GM18873 (cell line): ENCODE measurements around the gene KIF6.
"Not testable (repeated sequence)": the region's sequence is repeated elsewhere in the genome, so short reads cannot be mapped to it uniquely, and the experiment has no call there.

Experiments used
- ATAC-seq: cut with Tn5 transposase; IDR thresholded peaks from one replicate; pipeline ENCODE4 v1.9.1; 2021; ENCODE audit warnings: mild to moderate bottlenecking, moderate library complexity, moderate number of reproducible peaks; ENCODE audit not compliant: unreplicated experiment, low FRiP score

KIF6 gene

DNA sequence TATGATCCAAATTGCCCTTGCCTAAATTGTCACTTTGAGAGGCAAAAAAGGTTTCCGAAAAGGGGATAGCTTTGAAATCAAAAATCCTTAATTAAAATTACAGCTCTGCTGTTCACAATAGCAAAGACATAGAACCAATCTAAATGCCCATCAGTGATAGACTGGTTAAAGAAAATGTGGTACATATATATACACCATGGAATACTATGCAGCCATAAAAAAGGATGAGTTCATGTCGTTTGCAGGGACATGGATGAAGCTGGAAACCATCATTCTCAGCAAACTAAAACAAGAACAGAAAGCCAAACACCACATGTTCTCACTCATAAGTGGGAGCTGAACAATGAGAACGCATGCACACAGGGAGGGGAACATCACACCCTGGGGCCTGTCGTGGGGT lies 1.9 kb downstream of the KIF6 start:
- not testable (repeated sequence) for ATAC-seq

DNA sequence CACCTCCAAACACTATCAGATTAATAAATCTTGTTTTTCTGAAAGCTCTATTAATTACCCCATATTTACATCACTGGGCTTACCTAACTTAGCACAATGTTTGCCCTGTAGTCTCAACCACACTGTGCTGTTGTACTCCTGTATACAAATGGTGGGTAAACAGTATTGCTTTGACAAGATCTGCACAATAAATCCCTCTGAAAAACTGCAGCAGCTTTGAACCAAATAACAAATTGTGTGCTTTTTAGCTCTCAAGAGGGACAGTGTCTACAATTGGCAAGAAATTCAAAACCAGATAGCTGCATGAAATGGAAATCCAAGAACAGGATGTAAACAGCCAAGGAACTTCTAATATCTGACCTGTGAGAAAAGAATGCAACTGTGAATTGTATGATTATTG lies 10.4 kb downstream of the KIF6 start:
- no peak for ATAC-seq

DNA sequence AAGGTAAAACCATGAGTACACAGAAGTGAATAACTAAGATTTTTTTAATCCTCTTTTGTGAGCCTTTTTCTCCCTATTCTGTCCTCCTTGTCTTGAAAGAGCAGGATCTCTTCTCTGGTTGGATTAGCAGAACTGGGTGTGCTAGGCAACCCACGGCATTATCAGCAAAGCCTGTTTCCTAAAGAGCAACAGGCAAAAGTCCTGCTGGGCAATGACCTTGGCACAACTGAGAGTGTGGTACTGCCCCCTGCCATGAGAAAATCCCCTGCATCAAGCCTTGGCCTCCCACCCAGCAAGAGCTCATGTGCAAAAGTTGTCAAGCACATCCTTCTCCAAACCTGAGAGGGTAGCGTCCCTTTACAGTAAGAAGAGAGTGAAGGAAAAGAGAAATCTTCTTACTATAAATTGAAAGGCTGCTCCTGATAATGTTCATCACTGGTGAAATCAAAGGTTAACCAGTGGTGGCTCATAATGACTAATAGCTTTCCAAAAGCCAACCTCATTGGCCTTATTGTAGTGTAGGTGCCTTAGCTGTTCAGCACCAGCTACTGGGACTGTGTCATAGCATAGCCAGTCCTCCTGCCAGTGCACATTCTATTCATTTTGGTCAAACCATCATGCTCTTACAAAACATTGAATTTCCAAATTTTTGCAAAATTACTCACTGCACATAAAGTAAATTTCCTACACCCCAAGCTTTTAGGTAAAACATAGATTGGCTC lies 17.1 kb downstream of the KIF6 start:
- no peak for ATAC-seq

DNA sequence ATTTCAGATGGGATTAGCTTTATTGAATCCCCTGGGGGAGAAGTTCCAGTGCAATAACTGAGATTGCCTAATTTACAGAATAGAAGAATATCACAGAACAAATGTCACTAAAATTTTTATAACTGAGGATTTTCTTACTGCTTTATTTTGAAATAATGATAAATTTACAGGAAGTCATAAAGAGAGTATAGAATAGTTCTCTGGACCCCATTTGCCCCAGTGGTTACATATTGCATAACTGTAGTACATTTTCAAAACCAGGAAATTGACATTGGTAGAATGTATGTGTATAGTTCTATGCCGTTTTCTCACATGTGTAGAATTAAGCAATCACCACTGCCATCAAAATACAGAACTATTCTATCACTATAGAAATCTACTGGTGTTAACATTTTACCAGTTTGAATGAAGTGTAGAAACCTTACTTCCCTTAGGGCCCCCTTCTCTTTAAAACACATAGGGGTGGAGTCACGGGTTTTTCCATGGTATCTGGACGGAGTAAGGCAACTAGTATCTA lies 18.3 kb downstream of the KIF6 start:
- ATAC-seq: no peak

DNA sequence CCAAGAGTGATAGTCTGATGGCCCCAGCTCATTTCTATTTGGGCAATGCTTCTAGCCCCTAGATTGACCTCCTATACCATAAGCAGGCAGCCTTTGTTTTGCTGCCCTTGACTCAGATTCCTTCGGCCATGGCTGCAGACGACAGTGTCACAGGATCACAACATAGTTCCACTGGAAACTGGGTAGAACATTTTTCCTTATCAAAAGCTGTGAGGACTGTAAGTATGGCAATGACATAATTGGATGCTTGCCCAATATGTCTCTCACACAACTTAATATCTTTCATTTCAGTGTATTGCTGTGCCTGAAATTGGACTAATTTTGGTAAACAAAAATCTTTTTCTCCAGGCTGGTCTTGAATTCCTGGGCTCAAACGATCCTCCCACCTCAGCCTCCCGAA lies 22.9 kb downstream of the KIF6 start:
- no peak for ATAC-seq

DNA sequence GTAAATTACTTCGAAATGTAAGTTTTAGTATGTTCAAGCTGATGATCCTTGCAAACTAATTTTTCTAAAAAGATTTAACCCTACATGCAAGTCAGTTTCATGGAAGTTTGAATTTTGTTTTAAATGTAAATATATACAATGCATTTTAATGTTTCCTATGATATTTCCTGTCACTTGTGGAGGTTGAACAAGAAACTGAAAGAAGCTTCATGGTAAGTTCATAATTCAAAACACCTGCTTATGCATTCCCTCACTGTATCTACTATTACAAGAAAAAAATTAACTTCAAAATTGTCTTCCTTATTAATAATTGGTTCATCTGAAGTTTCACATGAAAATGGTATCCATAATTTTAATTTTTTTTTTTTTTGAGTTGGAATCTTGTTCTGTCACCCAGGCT lies 24.8 kb downstream of the KIF6 start:
- ATAC-seq: no peak

DNA sequence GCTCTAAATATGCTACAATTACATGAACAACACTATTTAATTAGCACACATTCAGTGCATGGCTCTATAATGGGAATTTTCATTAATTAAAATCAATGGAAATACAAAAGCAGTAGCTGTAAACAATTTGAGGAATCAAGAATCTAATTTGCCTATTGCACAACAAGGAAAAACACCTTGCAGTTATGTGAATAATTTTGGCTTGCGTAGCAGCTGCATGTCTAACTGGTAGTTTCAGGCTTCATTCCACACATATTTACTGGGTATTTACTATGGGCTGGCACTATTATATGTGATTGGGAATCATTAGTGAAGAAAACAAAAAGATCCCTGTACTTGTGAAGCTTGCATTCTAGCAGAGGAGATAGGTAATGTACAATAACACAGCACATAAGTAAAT lies 26.4 kb downstream of the KIF6 start:
- ATAC-seq: no peak

DNA sequence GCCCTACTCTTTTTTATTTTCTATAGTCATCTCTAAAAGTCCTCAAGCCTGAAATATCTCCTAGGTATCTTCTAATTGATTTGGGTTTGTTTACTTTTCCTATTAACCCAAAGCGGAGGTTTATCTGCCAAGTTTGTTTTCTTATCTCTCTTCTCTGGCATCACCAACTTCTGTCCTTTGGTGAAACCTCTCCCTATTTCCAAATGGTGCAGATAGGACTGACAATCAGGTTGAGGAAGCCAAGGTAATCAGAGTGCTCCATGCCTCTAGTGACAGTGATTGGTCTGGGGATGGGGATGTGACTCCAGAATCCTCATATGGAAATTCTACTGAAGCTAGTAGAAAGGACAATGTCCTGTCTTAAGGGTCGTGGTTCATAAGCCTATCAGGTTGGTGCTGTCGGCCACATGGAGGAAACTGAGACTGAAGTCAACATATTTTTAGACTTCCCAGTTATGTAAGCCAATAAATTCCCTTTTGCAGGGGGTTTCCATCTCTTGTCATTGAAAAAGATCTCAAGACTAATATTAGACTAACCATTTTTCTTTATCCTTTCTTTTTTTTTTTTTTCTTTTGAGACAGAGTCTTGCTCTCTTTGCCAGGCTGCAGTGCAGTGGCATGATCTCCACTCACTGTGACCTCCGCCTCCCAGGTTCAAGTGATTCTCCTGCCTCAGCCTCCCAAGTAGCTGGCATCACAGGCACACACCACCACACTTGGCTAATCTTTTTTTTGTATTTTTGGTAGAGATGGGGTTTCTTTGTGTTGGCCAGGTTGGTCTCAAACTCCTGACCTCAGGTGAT lies 28.0 kb downstream of the KIF6 start:
- no peak for ATAC-seq

DNA sequence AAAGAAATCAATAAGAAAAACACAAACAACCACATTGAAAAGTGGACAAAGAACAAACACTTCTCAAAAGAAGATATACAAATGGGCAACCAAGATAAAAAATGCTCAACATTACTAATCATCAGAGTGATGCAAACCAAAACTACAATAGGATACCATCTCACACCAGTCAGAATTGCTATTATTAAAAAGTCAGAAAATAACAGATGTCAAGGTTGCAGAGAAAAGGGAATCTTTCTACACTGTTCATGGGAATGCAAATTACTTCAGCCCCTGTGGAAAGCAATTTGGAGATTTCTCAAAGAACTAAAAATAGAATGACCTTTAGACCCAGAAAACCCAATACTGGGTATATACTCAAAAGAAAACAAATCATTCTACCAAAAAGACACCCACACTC lies 29.8 kb downstream of the KIF6 start:
- ATAC-seq: no peak

DNA sequence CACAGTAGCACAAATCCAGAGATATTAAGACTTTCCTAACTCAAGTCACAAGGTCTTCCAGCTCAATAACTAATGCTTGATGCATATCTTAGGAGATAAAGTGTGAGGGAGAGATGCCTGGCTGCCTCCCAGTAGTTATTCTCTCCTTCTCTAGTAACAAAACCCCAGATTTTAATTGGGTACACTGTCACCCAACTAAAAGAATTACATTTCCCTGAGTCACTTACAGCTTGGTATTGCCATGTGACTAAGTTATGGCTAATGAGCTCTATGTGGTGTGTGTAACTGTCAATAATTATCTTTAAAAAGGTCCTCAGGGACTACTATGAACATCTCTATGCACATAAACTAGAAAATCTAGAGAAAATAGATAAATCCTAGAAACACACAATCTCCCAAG lies 32.0 kb downstream of the KIF6 start:
- no peak for ATAC-seq

DNA sequence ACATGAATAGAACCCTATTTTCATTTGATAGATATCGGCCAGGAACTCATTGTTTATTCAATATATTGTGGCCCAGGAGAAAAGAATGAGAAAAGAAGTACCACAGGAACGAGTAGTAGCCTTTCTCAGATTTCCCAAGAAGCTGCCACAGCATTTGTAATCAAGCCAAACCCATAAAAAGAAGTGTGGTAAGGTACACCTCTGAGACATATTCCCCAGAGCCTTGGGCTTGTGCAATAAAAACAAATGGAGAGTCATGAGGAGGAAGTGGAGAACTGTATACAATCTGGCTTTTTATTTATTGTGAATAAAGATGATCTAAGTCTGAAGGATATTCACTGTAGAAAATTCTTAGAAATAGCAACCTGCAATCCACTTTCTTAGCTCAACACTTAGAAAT lies 36.7 kb downstream of the KIF6 start:
- no peak for ATAC-seq

DNA sequence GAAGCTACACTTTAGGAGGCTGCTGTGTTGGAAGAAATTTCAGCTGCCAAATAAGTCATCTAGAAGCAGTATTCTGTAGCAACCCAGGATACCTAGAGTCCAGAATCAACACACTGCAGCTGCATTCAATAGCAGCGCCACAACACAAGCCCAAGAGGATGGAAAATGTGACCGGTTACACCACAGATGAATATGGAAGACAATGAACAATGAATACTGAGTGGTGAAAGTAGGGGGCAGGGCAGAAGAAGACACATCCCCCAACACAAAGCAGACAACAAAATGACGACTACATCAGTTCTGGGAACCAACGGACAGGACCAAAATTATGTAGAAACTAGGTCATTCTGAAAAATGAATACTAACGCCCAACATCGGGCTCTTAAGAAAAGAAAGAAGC lies 38.2 kb downstream of the KIF6 start:
- no peak for ATAC-seq

DNA sequence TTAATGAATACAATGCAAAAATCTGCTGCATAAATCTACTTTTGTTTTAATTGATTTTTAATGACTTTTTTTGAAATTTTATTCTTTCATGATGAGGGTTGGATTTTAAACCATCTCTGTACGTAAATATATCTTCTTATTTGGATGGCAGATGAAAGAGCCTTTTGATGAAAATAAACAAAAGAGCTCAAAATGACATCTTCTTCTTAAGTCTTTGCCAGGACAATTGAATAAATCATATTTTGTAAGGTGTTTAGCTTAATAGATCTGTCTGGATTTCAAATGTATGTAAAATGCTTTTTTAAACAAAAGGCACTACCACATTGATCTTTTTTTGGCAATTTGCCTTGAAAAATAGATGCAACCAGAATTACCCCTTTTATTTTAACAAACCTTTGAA lies 39.3 kb downstream of the KIF6 start:
- no peak for ATAC-seq

DNA sequence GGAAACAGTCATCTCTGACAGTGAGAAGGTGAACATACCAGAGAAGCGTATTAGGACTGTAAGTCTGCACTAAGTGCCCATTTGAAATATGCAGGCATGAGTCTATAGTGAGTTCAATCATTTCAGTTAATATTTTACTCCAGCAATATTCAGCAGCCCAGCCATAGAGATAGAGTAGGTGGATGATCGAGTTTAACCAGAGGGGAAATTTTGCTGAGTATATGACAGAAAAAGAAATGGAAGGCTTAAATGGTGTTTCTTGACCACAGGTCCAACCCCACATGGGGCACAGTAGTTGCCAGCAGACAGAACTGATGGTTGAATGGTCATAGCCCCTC lies 39.8 kb downstream of the KIF6 start:
- no peak for ATAC-seq

DNA sequence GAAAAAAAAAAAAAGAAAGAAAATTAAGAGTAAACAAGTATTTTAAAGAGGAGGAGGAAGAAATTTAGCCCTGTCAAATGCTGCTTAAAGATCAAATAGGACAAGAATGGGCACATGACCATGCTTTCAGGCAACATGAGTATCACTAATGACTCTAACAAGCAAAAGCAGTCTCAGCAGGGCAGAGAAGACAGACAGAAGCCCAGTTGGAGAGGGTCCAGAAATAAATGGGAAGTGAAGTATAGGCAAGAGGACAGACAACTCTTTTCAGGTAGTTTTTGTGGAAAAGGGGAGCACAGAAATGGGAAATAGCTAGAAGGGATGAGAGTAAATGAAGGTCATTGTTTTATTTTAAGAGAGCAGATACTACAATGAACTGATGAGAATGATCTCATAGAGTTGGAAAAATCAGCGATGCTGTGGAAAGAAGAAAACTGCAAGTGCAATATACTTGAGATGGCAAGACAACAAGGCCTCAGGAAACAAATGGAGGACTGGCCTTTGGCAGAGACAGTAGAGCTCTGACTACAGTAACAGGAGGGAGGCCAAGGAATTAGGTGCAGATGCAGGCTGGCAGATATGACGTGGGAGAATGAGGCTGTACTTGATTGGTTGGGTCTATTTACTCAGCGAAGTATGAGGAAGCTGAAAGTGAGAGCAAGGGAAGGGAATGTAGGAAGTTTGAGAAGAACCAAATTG lies 40.3 kb downstream of the KIF6 start:
- ATAC-seq: no peak

DNA sequence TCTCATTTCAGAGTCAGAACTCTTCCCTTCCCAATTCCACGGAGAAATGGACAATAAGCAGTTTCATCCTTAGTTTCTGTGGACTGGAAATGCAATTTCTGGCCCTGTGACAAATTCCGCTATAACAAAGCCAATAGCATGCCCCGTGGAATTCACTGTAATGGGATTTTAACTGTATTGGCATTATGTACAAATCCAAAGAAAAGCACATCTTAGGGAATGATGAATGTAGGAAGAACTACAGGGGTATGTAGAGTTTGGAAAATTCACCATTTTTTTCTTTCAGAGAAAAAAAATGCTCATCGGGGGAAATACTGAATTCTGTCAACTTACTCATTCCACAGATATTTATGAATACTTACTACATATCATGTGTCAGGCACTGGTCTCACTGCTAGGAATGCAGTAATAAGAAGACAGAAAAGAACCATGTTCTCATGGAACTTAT lies 43.5 kb downstream of the KIF6 start:
- ATAC-seq: no peak

DNA sequence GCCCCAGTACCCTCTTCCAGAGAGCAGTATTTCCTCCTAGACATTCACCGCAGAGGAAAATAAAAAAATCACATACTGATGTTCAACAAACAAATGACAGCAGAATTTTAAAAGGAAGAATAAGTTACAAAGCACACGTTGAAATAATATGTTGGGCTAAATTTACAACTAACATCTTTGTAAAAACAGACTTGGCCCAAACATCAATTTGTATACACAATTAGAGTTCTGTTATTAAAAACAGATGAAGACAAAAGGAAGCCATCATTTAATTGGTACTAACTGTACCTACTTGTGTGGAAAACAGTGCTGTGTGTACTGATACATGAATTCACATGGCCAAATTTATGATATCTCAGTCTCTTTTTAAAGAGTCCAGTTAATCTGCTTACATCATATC lies 46.3 kb downstream of the KIF6 start:
- no peak for ATAC-seq

DNA sequence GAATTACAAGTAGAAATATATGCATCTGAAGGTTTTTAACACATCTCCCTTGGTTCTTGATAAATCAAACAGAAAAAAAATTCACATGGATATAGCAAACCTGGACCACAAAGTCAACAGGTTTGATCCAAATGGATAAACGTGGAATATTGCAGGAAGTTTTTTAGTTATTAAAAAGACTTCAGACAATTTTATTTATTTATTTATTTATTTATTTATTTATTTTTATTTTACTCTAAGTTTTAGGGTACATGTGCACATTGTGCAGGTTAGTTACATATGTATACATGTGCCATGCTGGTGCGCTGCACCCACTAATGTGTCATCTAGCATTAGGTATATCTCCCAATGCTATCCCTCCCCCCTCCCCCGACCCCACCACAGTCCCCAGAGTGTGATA lies 47.9 kb downstream of the KIF6 start:
- ATAC-seq: not testable (repeated sequence)

DNA sequence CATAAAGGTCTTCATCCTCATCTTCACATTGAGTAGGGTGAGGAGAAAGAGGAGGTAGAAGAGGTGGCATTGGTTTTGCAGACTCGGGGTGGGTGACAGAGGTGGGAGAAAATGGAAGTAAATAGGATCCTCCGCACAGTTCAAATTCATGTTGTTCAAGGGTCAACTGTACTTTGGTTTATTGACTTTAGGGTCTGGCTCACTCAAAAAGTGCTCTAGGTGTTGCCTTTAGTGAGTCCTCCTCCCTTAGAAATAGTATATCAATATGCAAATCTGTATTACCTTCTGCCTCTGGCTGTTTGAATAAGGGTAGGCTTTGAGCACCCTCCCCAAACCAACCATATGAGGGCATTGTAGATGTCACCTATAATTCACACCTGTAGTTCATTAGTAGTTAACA lies 54.7 kb downstream of the KIF6 start:
- ATAC-seq: no peak

DNA sequence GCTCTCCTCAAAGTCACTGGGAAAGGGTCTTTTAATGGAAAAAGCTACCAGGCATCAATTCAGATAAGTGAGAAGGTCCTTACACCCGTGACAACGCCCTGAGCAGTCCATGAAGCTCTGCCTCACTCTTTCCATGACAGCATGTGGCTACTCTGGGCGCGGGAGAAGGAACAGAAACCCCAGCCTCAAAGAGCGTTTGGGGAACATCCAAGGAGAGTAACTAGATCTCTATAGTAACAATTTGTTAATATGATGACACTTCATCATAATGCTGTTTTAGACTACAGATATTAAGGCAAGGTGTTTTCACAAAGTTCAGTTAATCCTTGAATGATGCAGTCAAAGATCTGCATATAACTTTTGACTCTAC lies 55.2 kb downstream of the KIF6 start:
- no peak for ATAC-seq

DNA sequence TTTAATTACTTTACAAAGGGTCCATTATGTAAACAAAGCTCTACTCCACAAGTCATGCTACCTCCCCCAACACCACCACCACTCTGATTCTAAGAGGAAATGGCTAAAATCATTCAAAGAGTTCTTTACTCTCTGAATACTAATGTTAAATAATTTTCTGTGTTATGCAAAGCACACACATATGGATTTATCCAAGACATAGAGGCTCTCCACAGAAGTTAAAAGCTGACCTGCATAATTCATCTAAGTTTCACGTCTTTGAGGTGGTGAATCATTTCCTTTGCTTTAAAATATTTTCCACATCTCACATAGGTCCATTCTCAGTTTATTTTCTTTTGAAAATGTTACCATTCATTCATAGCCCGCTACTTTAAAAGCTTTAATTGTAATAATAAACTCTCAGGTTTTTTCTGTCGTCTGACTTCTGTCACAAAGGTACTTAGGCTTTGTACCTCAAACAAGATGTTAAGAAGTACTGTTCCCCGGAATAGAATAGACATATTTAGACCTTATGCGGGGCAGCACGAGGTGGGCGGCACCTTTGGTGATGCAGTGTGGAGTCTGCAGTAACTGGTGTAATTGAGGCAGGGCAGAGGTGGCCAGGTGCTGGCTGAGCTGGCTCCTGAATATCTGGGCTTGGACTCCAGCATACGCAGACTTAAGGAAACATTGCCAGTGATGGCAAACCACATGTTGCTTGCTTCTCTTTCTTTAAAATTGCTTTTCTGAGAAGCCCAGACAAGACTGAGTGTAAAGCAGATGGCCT lies 55.8 kb downstream of the KIF6 start:
- no peak for ATAC-seq
